Glutamatergic neuron (in vitro differentiated cells): ENCODE measurements around the gene TANC1. TPM values are rescaled to one million over a fixed set of nuclear protein-coding genes. Genes with fewer than 3 reads are reported as not detected.

Experiments used
- DNase-seq: peaks from one replicate; pipeline ENCODE4 v3.0.0; 2022
- H3K27ac Mint-ChIP-seq: one replicate; pipeline ENCODE4 v1.8.0; 2020; ENCODE audit warnings: mild to moderate bottlenecking, mixed read lengths, inconsistent platforms; ENCODE audit not compliant: unreplicated experiment
- H3K27me3 Mint-ChIP-seq: one replicate; pipeline ENCODE4 v1.8.0; 2020; ENCODE audit warnings: mild to moderate bottlenecking, moderate library complexity, mixed read lengths, inconsistent platforms; ENCODE audit not compliant: unreplicated experiment
- H3K36me3 Mint-ChIP-seq: one replicate; pipeline ENCODE4 v1.8.0; 2020; ENCODE audit warnings: mild to moderate bottlenecking, mixed read lengths, inconsistent platforms; ENCODE audit not compliant: unreplicated experiment
- H3K4me1 Mint-ChIP-seq: one replicate; pipeline ENCODE4 v1.8.0; 2020; ENCODE audit warnings: mild to moderate bottlenecking, low read depth, mixed read lengths, inconsistent platforms; ENCODE audit not compliant: unreplicated experiment
- H3K4me3 Mint-ChIP-seq: one replicate; pipeline ENCODE4 v1.8.0; 2020; ENCODE audit warnings: mild to moderate bottlenecking, mixed read lengths, inconsistent platforms; ENCODE audit not compliant: unreplicated experiment
- H3K9me3 Mint-ChIP-seq: one replicate; pipeline ENCODE4 v1.8.0; 2020; ENCODE audit warnings: mild to moderate bottlenecking, moderate library complexity, mixed read lengths, inconsistent platforms; ENCODE audit not compliant: unreplicated experiment
- CTCF ChIP-seq: fragments of 200-600 bp; sonication (generic); IDR thresholded peaks from one replicate; pipeline ENCODE4 v1.5.0; 2021; ENCODE audit not compliant: partially characterized antibody, unreplicated experiment
- total RNA-seq: library from RNA; stranded (reverse); fragmentation: NEBNext Ultra II Directional; extraction: Animal tissue kit (Norgen Biotek cat#: 25700); gene quantifications from one replicate; pipeline ENCODE4 v1.2.1, GENCODE V29; 2021; ENCODE audit not compliant: unreplicated experiment

The TANC1 gene
- total RNA-seq, 1 donor from 2014 or later = 14.9 TPM

- Mint-ChIP-seq H3K9me3 (peaks cover 3% of the 10 kb centered on the region), H3K4me3 (peak overlapping the region; percentile 25), H3K36me3 (no peaks in the 10 kb centered on the region), H3K27ac (peak overlapping the region; percentile 23), H3K4me1 (peaks cover 11% of the 10 kb centered on the region), H3K27me3 (no peaks in the 10 kb centered on the region)
- no peak for TF ChIP-seq CTCF
- no peak for DNase-seq
Observed at GRCh38 chr2:159228081-159228581, 259.7 kb downstream of the TANC1 start.

GRCh38 chr2:159229476-159230144 is 261.2 kb downstream of the TANC1 start:
- Mint-ChIP-seq H3K4me1 (peaks cover 11% of the 10 kb centered on the region), H3K9me3 (peaks cover 2% of the 10 kb centered on the region), H3K36me3 (no peaks in the 10 kb centered on the region), H3K4me3 (no peak overlapping the region), H3K27ac (no peak overlapping the region), H3K27me3 (no peaks in the 10 kb centered on the region)
- TF ChIP-seq CTCF = no peak
- DNase-seq = no peak

- no peaks in the 10 kb centered on the region for H3K36me3 Mint-ChIP-seq
- peaks cover 2% of the 10 kb centered on the region for H3K9me3 Mint-ChIP-seq
- no peak for TF ChIP-seq CTCF
- H3K4me3 Mint-ChIP-seq = no peak overlapping the region
- H3K27me3 Mint-ChIP-seq = no peaks in the 10 kb centered on the region
- no peak overlapping the region for H3K27ac Mint-ChIP-seq
- no peak for DNase-seq
- H3K4me1 Mint-ChIP-seq = peaks cover 8% of the 10 kb centered on the region
Observed at GRCh38 chr2:159230145-159230877, 261.9 kb downstream of the TANC1 start.

- no peak overlapping the region for H3K4me3 Mint-ChIP-seq
- DNase-seq = no peak
- H3K4me1 Mint-ChIP-seq = peaks cover 8% of the 10 kb centered on the region
- no peak for TF ChIP-seq CTCF
- H3K27ac Mint-ChIP-seq = no peak overlapping the region
- H3K27me3 Mint-ChIP-seq = no peaks in the 10 kb centered on the region
- no peaks in the 10 kb centered on the region for H3K36me3 Mint-ChIP-seq
- peaks cover 2% of the 10 kb centered on the region for H3K9me3 Mint-ChIP-seq
Observed at GRCh38 chr2:159232456-159233170, 264.2 kb downstream of the TANC1 start.
